Measurements from ENCODE around the gene SKIDA1. TPM values are rescaled to one million over a fixed set of nuclear protein-coding genes. Genes with fewer than 3 reads are reported as not detected.

The SKIDA1 gene
- total RNA-seq, 3 donors from 2014 or later: 0.03 to 2.4 (median 0.34) TPM

DNA sequence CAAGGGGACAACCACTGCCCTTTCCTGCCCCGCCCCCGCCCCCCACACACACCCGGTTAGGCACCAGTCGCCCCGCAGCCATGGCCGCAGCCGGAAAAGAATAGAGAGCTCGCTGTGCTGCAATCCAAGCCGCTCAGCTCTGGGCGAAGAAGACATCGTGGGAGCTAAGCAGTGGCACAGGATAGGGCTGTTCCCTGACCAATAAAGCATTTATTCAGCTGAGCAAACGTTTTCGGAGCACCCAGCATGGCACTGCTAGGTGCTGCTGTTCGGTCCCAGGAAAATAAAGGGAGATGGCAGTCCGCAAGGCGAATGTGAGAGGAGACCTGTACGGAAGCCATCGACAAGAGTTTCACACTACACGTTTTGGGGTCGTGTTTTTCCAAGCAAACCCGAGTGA lies 18.3 kb downstream of the SKIDA1 start:
- intact Hi-C loops (cut with DNase I, micrococcal nuclease): no loop called here

DNA sequence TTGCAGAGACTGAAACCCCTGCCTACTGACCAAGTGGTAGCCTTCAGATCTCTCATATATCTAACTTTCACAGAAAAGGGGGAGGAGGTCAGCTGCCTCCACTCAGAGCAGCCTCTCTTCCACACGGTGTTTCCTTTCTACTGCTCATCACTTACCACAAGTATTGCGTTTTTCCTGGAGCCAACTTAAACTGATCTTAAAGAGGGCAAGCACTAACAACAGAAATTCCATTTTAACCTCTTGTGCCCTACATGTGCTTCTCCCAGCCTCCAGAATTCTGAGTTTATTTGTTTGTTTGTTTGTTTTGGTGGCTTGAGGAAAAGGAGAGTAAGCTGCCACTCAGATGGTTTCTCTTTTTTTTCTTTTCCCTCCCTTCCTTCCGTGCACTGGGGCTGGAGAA lies 19.1 kb downstream of the SKIDA1 start:
- ATAC-seq: no peak
- H3K4me1 ChIP-seq (ENCODE audit: low read depth): no peaks in the 10 kb centered on the region
- no peaks in the 10 kb centered on the region for H3K9me3 ChIP-seq
- no peak for DNase-seq
- no peak overlapping the region for H3K4me3 ChIP-seq
- TF ChIP-seq, protein P1, sequence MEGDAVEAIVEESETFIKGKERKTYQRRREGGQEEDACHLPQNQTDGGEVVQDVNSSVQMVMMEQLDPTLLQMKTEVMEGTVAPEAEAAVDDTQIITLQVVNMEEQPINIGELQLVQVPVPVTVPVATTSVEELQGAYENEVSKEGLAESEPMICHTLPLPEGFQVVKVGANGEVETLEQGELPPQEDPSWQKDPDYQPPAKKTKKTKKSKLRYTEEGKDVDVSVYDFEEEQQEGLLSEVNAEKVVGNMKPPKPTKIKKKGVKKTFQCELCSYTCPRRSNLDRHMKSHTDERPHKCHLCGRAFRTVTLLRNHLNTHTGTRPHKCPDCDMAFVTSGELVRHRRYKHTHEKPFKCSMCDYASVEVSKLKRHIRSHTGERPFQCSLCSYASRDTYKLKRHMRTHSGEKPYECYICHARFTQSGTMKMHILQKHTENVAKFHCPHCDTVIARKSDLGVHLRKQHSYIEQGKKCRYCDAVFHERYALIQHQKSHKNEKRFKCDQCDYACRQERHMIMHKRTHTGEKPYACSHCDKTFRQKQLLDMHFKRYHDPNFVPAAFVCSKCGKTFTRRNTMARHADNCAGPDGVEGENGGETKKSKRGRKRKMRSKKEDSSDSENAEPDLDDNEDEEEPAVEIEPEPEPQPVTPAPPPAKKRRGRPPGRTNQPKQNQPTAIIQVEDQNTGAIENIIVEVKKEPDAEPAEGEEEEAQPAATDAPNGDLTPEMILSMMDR (IDR thresholded peaks at IDR 0.05): no peak
- intact Hi-C loops (cut with DNase I, micrococcal nuclease): no loop called here
- H3K36me3 ChIP-seq (ENCODE audit: low read depth): no peaks in the 10 kb centered on the region

More for the DNA sequence above, 18.3 kb downstream of the SKIDA1 start:
- DNase-seq (no peak), ATAC-seq (no peak)
- no peaks in the 10 kb centered on the region for H3K4me1 ChIP-seq (ENCODE audit: low read depth)
- H3K4me3 ChIP-seq: no peak overlapping the region
- H3K36me3 ChIP-seq (ENCODE audit: low read depth): no peaks in the 10 kb centered on the region
- TF ChIP-seq, protein P1 (IDR thresholded peaks at IDR 0.05): no peak
- no peaks in the 10 kb centered on the region for H3K9me3 ChIP-seq

DNA sequence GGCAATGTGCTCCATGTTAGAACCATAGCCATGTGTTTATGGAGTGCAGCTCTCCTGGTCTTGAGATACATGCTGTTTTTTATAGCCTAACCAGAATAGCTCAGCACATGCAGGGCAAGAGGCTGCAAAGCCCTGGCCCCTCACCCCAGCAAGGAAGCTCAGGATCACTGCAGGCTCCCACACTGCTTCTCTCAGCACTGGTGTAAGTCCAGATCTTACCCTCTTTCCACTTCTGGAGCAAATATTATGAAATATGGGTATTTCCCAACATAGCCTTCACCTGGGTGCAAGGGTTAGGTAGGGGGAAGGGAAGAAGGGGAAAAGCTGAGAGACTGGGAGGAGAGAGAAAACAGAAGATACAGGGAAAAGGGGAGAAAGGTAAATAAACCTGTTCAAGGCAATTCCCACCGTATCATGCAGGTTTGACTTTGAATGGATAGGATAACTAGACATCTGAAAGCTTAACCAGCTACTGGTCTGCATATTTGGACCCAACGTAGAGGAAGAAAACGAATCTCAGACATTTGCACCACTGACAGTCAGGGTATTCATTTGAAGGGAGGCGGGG lies 19.7 kb downstream of the SKIDA1 start:
- DNase-seq: no peak
- H3K36me3 ChIP-seq (ENCODE audit: low read depth): no peaks in the 10 kb centered on the region
- TF ChIP-seq, protein P1 (IDR thresholded peaks at IDR 0.05): no peak
- H3K9me3 ChIP-seq: no peaks in the 10 kb centered on the region
- H3K4me3 ChIP-seq: no peak overlapping the region
- intact Hi-C loops (cut with DNase I, micrococcal nuclease): no loop called here
- H3K4me1 ChIP-seq (ENCODE audit: low read depth): no peaks in the 10 kb centered on the region
- no peak for ATAC-seq

DNA sequence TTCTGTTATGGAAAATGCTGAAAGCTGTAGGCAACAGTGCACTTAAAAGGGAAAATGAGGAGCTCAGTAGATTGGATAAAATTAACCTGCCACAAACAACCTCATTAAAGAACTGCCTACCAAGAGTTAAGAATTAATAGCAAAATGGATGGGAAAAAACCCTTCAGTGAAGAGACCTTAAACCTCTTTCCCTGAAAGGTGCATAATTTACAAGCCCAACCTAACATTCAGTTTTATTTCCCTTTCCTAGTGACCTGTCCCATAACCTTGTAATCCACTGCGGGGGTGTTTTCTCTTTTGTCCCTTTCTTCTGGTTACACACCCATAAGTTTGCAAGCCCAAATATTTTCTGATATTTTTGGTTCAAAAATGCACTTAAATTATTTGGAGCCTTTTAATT lies 21.9 kb downstream of the SKIDA1 start:
- intact Hi-C loops (cut with DNase I, micrococcal nuclease): no loop called here
- Histone ChIP-seq H3K36me3 (ENCODE audit: low read depth) (no peaks in the 10 kb centered on the region), H3K4me3 (no peak overlapping the region), H3K4me1 (ENCODE audit: low read depth) (no peaks in the 10 kb centered on the region), H3K9me3 (no peaks in the 10 kb centered on the region)
- TF ChIP-seq, protein P1 (IDR thresholded peaks at IDR 0.05): no peak
- DNase-seq (no peak), ATAC-seq (no peak)

DNA sequence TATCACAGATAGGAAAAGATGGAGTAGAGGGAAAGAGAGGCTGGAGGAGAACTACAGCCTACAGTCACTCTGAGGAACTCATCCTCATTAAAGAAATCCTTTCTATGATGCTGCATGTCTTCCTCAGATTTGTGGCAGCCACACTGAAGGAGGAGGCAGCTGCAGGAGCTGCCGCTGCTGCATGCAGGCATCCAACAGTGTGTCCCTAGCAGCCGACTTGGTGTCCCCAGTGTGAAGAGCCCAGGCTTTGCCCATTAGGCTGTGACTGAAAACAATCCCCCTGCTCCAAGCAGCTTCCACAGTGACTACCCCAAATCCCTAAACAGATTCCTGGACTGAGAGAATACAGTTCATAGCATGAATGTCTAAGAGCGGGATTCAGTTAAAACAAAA lies 23.1 kb downstream of the SKIDA1 start:
- intact Hi-C loops (cut with DNase I, micrococcal nuclease): no loop called here
- Histone ChIP-seq H3K36me3 (ENCODE audit: low read depth) (no peaks in the 10 kb centered on the region), H3K9me3 (no peaks in the 10 kb centered on the region), H3K4me1 (ENCODE audit: low read depth) (no peaks in the 10 kb centered on the region), H3K4me3 (no peak overlapping the region)
- ATAC-seq: no peak
- TF ChIP-seq, protein P1 (IDR thresholded peaks at IDR 0.05): no peak
- DNase-seq: no peak

All from mucosa of descending colon (tissue), 3 donors.